ENCODE results near the gene CDKL1.
"Not testable (repeated sequence)": the region's sequence is repeated elsewhere in the genome, so short reads cannot be mapped to it uniquely, and the experiment has no call there.

Gene CDKL1

GRCh38 chr14:50321009-50321660, 75.5 kb downstream of the CDKL1 start:
- DNase-seq: peak; percentile 72

GRCh38 chr14:50320283-50320682, 76.4 kb downstream of the CDKL1 start:
- DNase-seq: peak; percentile 21

- DNase-seq: no peak
These were observed 77.0 kb downstream of the CDKL1 start for GRCh38 chr14:50319721-50320120.

- DNase-seq: no peak
These were observed 77.4 kb downstream of the CDKL1 start for GRCh38 chr14:50319293-50319692.

- no peak for DNase-seq
These were observed 78.6 kb downstream of the CDKL1 start for GRCh38 chr14:50318031-50318626.

GRCh38 chr14:50314098-50314497, 82.6 kb downstream of the CDKL1 start:
- not testable (repeated sequence) for DNase-seq

GRCh38 chr14:50312734-50313054, 84.0 kb downstream of the CDKL1 start:
- DNase-seq: no peak

GRCh38 chr14:50311972-50312733, 84.5 kb downstream of the CDKL1 start, which contains the start of the genes DMAC2L and L2HGDH:
TSS of gene DMAC2L (plus strand) at chr14:50312324. CDS start at chr14:50321488, 9,164 bp downstream.
TSS of gene L2HGDH (minus strand) at chr14:50312229. CDS start at chr14:50312150, 79 bp downstream.
- DNase-seq: peak; percentile 92

GRCh38 chr14:50311337-50311971, 85.2 kb downstream of the CDKL1 start:
- no peak for DNase-seq

- no peak for DNase-seq
These were observed 86.2 kb downstream of the CDKL1 start for GRCh38 chr14:50310445-50310844.

- no peak for DNase-seq
These were observed 88.2 kb downstream of the CDKL1 start for GRCh38 chr14:50308363-50308915.

- DNase-seq: no peak
These were observed 92.8 kb downstream of the CDKL1 start for GRCh38 chr14:50303744-50304471.

GRCh38 chr14:50301914-50302313, 94.8 kb downstream of the CDKL1 start:
- DNase-seq: no peak

- no peak for DNase-seq
These were observed 97.1 kb downstream of the CDKL1 start for GRCh38 chr14:50299585-50299984.

- no peak for DNase-seq
These were observed 106.4 kb downstream of the CDKL1 start for GRCh38 chr14:50290306-50290705.

GRCh38 chr14:50288146-50288545, 108.5 kb downstream of the CDKL1 start:
- no peak for DNase-seq

GRCh38 chr14:50285861-50286260, 110.8 kb downstream of the CDKL1 start:
- DNase-seq: no peak

All from activated CD4-positive, alpha-beta T cell treated with anti-CD3 and anti-CD28 coated beads for 48 hours (primary cell).